Measurements from ENCODE around the gene PBX3.

PBX3 gene

GRCh38 chr9:125825762-125826161, 78.6 kb downstream of the PBX3 start:
- in situ Hi-C loops (cut with HindIII; ENCODE audit: low pct_unique_long_range_greater_than_20kb, low sequenced_read_pairs) = no loop called here
- no peak for DNase-seq (ENCODE audit: low read depth in 1 of 2, low spot score in 1 of 2)
- TF ChIP-seq JUND (IDR thresholded peaks at IDR 0.05; ENCODE audit: low read depth) = no peak

GRCh38 chr9:125826850-125827249, 79.7 kb downstream of the PBX3 start:
- in situ Hi-C loops (cut with HindIII; ENCODE audit: low pct_unique_long_range_greater_than_20kb, low sequenced_read_pairs) = no loop called here
- TF ChIP-seq JUND (IDR thresholded peaks at IDR 0.05; ENCODE audit: low read depth) = no peak

GRCh38 chr9:125829743-125830142, 82.6 kb downstream of the PBX3 start:
- TF ChIP-seq JUND (IDR thresholded peaks at IDR 0.05; ENCODE audit: low read depth) = no peak
- in situ Hi-C loops (cut with HindIII; ENCODE audit: low pct_unique_long_range_greater_than_20kb, low sequenced_read_pairs) = no loop called here
- DNase-seq (ENCODE audit: low read depth in 1 of 2, low spot score in 1 of 2) = no peak

More at GRCh38 chr9:125826850-125827249, 79.7 kb downstream of the PBX3 start:
- DNase-seq (ENCODE audit: low read depth in 1 of 2, low spot score in 1 of 2) = no peak

- TF ChIP-seq JUND (IDR thresholded peaks at IDR 0.05; ENCODE audit: low read depth) = no peak
- in situ Hi-C loops (cut with HindIII; ENCODE audit: low pct_unique_long_range_greater_than_20kb, low sequenced_read_pairs) = no loop called here
- DNase-seq (ENCODE audit: low read depth in 1 of 2, low spot score in 1 of 2) = no peak
Observed at GRCh38 chr9:125831054-125831453, 83.9 kb downstream of the PBX3 start.

GRCh38 chr9:125831616-125832015, 84.4 kb downstream of the PBX3 start:
- no peak for DNase-seq (ENCODE audit: low read depth in 1 of 2, low spot score in 1 of 2)
- TF ChIP-seq JUND (IDR thresholded peaks at IDR 0.05; ENCODE audit: low read depth) = no peak
- in situ Hi-C loops (cut with HindIII; ENCODE audit: low pct_unique_long_range_greater_than_20kb, low sequenced_read_pairs) = no loop called here

GRCh38 chr9:125835655-125836054, 88.5 kb downstream of the PBX3 start:
- in situ Hi-C loops (cut with HindIII; ENCODE audit: low pct_unique_long_range_greater_than_20kb, low sequenced_read_pairs) = no loop called here
- no peak for DNase-seq (ENCODE audit: low read depth in 1 of 2, low spot score in 1 of 2)

GRCh38 chr9:125839317-125839716, 92.1 kb downstream of the PBX3 start:
- no peak for TF ChIP-seq JUND (IDR thresholded peaks at IDR 0.05; ENCODE audit: low read depth)
- no peak for DNase-seq (ENCODE audit: low read depth in 1 of 2, low spot score in 1 of 2)
- in situ Hi-C loops (cut with HindIII; ENCODE audit: low pct_unique_long_range_greater_than_20kb, low sequenced_read_pairs) = no loop called here

More at GRCh38 chr9:125835655-125836054, 88.5 kb downstream of the PBX3 start:
- TF ChIP-seq JUND (IDR thresholded peaks at IDR 0.05; ENCODE audit: low read depth) = no peak

- DNase-seq (ENCODE audit: low read depth in 1 of 2, low spot score in 1 of 2) = no peak
- TF ChIP-seq JUND (IDR thresholded peaks at IDR 0.05; ENCODE audit: low read depth) = no peak
- in situ Hi-C loops (cut with HindIII; ENCODE audit: low pct_unique_long_range_greater_than_20kb, low sequenced_read_pairs) = no loop called here
Observed at GRCh38 chr9:125841444-125841843, 94.3 kb downstream of the PBX3 start.

GRCh38 chr9:125842242-125842641, 95.1 kb downstream of the PBX3 start:
- in situ Hi-C loops (cut with HindIII; ENCODE audit: low pct_unique_long_range_greater_than_20kb, low sequenced_read_pairs) = no loop called here
- DNase-seq (ENCODE audit: low read depth in 1 of 2, low spot score in 1 of 2) = no peak
- no peak for TF ChIP-seq JUND (IDR thresholded peaks at IDR 0.05; ENCODE audit: low read depth)

- TF ChIP-seq JUND (IDR thresholded peaks at IDR 0.05; ENCODE audit: low read depth) = no peak
- in situ Hi-C loops (cut with HindIII; ENCODE audit: low pct_unique_long_range_greater_than_20kb, low sequenced_read_pairs) = no loop called here
- DNase-seq (ENCODE audit: low read depth in 1 of 2, low spot score in 1 of 2) = no peak
Observed at GRCh38 chr9:125843646-125844045, 96.5 kb downstream of the PBX3 start.

- DNase-seq (ENCODE audit: low read depth in 1 of 2, low spot score in 1 of 2) = no peak
Observed at GRCh38 chr9:125844611-125845010, 97.4 kb downstream of the PBX3 start.

GRCh38 chr9:125845271-125845808, 98.2 kb downstream of the PBX3 start:
- TF ChIP-seq JUND (IDR thresholded peaks at IDR 0.05; ENCODE audit: low read depth) = no peak
- DNase-seq (ENCODE audit: low read depth in 1 of 2, low spot score in 1 of 2) = no peak
- in situ Hi-C loops (cut with HindIII; ENCODE audit: low pct_unique_long_range_greater_than_20kb, low sequenced_read_pairs) = no loop called here

More at GRCh38 chr9:125844611-125845010, 97.4 kb downstream of the PBX3 start:
- in situ Hi-C loops (cut with HindIII; ENCODE audit: low pct_unique_long_range_greater_than_20kb, low sequenced_read_pairs) = no loop called here
- TF ChIP-seq JUND (IDR thresholded peaks at IDR 0.05; ENCODE audit: low read depth) = no peak

- no peak for DNase-seq (ENCODE audit: low read depth in 1 of 2, low spot score in 1 of 2)
- no peak for TF ChIP-seq JUND (IDR thresholded peaks at IDR 0.05; ENCODE audit: low read depth)
- in situ Hi-C loops (cut with HindIII; ENCODE audit: low pct_unique_long_range_greater_than_20kb, low sequenced_read_pairs) = no loop called here
Observed at GRCh38 chr9:125847735-125848134, 100.6 kb downstream of the PBX3 start.

GRCh38 chr9:125850106-125850632, 103.0 kb downstream of the PBX3 start:
- TF ChIP-seq JUND (IDR thresholded peaks at IDR 0.05; ENCODE audit: low read depth) = no peak
- in situ Hi-C loops (cut with HindIII; ENCODE audit: low pct_unique_long_range_greater_than_20kb, low sequenced_read_pairs) = no loop called here
- DNase-seq (ENCODE audit: low read depth in 1 of 2, low spot score in 1 of 2) = no peak
